ENCODE results near the gene SAFB. TPM values are rescaled to one million over a fixed set of nuclear protein-coding genes. Genes with fewer than 3 reads are reported as not detected.

SAFB gene
- total and polyA plus RNA-seq, 7 donors, result 51.3 to 88.9 (median 62.1) TPM

DNA sequence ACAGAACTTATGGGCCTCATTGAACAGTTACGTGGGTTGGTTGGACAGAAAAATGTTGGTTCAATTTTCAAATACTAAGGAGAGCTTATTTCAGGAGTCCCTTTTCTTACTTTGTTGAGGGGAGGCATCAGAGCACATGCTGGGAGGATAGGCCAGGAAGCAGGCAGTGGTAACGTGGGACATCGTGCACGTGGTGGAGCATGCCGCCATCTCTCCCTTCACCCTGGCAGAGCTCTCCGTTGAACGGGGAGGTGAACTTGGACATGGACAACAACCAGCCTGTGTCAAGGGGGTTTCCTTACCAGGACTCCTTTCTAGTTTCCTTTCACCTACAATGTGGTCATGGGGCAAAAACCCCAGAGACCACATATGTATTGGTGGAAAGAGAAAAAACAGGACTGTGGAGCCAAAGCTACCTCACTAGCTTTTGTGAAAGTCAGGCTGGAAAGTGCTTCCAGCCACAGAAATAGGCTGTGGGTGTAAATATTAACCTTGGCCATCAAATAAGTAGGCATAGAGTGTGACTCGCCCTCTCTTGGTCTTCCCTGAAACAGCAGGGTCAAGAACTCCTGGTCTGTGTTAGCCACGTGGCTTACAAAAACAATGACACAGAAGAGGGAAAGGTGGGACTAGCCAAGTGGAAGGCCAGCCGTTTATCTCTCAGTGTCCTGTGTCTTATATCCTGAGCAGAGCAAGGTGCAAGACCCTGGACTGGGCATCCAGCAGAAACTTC lies 43.1 kb downstream of the SAFB start:
- H3K36me3 ChIP-seq (ENCODE audit: insufficient read depth in 1 of 2, low read depth in 1 of 2), result peaks cover 26 to 97% of the 10 kb centered on the region in 2 donors
- 76 to 80% (median 77%) methylated on average over 10 of the region's 10 CpGs for WGBS, 3 donors

DNA sequence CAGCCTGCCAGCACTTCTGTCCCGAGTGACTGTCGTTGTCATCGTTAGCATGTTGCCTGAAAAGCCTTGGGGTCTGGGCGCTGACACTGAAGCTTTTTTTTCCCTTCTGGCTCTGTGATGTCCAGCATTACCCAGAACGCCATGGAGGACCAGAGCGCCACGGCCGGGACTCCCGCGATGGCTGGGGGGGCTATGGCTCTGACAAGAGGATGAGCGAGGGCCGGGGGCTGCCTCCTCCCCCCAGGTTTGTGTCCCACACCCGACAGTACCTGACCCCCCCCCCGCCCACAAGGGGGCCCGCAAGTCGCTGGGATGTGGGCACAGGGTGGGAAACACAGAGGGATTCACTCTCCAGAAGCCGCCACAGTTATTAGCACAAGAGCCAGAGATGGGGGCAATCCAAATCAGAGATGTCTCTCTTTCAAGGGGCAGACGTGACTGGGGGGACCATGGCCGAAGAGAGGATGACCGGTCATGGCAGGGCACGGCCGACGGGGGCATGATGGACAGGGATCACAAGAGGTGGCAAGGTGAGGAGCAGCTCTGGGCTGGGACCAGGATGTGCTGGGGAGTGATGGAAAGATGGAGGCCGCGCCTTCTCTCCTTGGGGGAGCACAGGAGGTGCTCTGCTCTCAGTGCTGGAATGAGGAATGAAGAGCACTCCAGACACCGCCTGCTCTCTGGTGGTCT lies 44.2 kb downstream of the SAFB start:
- WGBS, 3 donors, result 83 to 86% (median 84%) methylated on average over 25 to 26 of the region's 26 CpGs
- intact Hi-C loops (cut with DNase I), result no loop called here
- H3K27me3 ChIP-seq (ENCODE audit: insufficient read depth in 3 of 3, low read length in 2 of 3), result no peaks in the 10 kb centered on the region

More for the DNA sequence above, 43.1 kb downstream of the SAFB start:
- ATAC-seq (no peak), DNase-seq (no peak)
- no peaks in the 10 kb centered on the region for H3K9me3 ChIP-seq
- peaks cover 10% of the 10 kb centered on the region for H3K4me1 ChIP-seq
- no peaks in the 10 kb centered on the region for H3K27me3 ChIP-seq (ENCODE audit: insufficient read depth in 3 of 3, low read length in 2 of 3)
- peak overlapping the region; percentile 82 for H3K27ac ChIP-seq
- H3K4me3 ChIP-seq, result no peak overlapping the region
- TF ChIP-seq, protein P1, sequence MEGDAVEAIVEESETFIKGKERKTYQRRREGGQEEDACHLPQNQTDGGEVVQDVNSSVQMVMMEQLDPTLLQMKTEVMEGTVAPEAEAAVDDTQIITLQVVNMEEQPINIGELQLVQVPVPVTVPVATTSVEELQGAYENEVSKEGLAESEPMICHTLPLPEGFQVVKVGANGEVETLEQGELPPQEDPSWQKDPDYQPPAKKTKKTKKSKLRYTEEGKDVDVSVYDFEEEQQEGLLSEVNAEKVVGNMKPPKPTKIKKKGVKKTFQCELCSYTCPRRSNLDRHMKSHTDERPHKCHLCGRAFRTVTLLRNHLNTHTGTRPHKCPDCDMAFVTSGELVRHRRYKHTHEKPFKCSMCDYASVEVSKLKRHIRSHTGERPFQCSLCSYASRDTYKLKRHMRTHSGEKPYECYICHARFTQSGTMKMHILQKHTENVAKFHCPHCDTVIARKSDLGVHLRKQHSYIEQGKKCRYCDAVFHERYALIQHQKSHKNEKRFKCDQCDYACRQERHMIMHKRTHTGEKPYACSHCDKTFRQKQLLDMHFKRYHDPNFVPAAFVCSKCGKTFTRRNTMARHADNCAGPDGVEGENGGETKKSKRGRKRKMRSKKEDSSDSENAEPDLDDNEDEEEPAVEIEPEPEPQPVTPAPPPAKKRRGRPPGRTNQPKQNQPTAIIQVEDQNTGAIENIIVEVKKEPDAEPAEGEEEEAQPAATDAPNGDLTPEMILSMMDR (IDR thresholded peaks at IDR 0.05), result no peak
- intact Hi-C loops (cut with DNase I), result no loop called here

DNA sequence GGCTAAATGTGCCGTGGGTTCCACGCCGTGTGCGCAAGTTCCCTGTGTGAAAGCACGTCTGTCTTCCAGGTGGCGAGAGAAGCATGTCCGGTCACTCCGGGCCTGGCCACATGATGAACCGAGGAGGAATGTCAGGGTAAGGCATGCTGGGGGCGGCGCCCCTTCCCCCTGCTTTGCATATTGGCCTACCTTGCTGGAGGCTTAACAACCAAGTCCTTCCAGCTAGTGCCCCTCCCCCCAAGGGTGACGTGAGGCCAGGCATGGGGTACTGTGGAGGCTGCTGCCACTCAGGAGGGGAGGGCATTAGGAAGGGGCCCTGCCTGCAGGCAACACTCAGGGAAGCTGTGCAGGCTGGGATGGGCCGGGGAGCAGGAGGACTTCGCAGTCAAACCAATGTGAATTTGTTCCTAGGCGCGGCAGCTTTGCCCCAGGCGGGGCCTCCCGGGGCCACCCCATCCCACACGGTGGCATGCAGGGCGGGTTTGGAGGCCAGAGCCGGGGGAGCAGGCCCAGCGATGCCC lies 44.9 kb downstream of the SAFB start:
- DNase-seq (no peak), ATAC-seq (no peak)
- TF ChIP-seq, protein P1 (IDR thresholded peaks at IDR 0.05), result no peak
- intact Hi-C loops (cut with DNase I), result no loop called here
- H3K4me3 ChIP-seq, result no peak overlapping the region
- H3K9me3 ChIP-seq, result no peaks in the 10 kb centered on the region
- H3K36me3 ChIP-seq (ENCODE audit: insufficient read depth in 1 of 2, low read depth in 1 of 2), result peaks cover 23 to 87% of the 10 kb centered on the region in 2 donors
- 81 to 85% (median 82%) methylated on average over 22 of the region's 22 CpGs for WGBS, 3 donors
- no peak overlapping the region for H3K27ac ChIP-seq
- peaks cover 10% of the 10 kb centered on the region for H3K4me1 ChIP-seq
- no peaks in the 10 kb centered on the region for H3K27me3 ChIP-seq (ENCODE audit: insufficient read depth in 3 of 3, low read length in 2 of 3)

More for the DNA sequence above, 44.2 kb downstream of the SAFB start:
- ATAC-seq (no peak), DNase-seq (no peak)
- H3K4me1 ChIP-seq, result peaks cover 10% of the 10 kb centered on the region
- no peak overlapping the region for H3K27ac ChIP-seq
- H3K4me3 ChIP-seq, result no peak overlapping the region
- H3K36me3 ChIP-seq (ENCODE audit: insufficient read depth in 1 of 2, low read depth in 1 of 2), result peaks cover 23 to 94% of the 10 kb centered on the region in 2 donors
- no peaks in the 10 kb centered on the region for H3K9me3 ChIP-seq
- TF ChIP-seq, protein P1 (IDR thresholded peaks at IDR 0.05), result no peak

DNA sequence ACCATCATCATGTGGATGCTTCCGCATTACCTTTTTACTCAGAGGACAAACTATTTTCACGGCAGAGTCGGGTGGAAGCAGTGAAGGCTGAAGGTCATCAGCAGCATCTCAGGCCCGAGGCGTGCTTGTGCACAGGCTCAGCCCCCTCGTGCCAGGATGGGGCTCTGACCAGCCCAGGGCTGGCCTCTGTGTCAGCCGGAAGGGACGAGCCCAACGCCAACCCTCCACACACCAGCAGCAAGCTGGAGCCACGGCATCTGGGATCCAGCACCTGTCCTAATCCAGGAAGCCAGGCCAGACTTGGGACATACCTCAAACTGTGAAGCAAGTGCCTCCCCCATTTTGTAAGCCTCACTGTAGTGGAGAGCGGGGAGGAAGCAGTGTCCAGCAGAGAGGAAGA lies 46.3 kb downstream of the SAFB start:
- H3K4me3 ChIP-seq, result no peak overlapping the region
- H3K4me1 ChIP-seq, result peaks cover 8% of the 10 kb centered on the region
- WGBS, 3 donors, result 71 to 83% (median 74%) methylated on average over 11 of the region's 11 CpGs
- H3K27ac ChIP-seq, result no peak overlapping the region
- H3K9me3 ChIP-seq, result no peaks in the 10 kb centered on the region
- peaks cover 18 to 73% of the 10 kb centered on the region in 2 donors for H3K36me3 ChIP-seq (ENCODE audit: insufficient read depth in 1 of 2, low read depth in 1 of 2)
- no peak for ATAC-seq
- TF ChIP-seq, protein P1 (IDR thresholded peaks at IDR 0.05), result no peak
- no peaks in the 10 kb centered on the region for H3K27me3 ChIP-seq (ENCODE audit: insufficient read depth in 3 of 3, low read length in 2 of 3)
- DNase-seq, result no peak
- intact Hi-C loops (cut with DNase I), result no loop called here

Measured in psoas muscle (tissue), 8 donors.